GM13977 (cell line): ENCODE results near the gene PASK.

Experiments
- DNase-seq: peaks from one replicate; pipeline ENCODE4 v3.0.0; 2012; ENCODE audit warnings: low spot score
- in situ Hi-C: fragments of 300-500 bp; cut with MboI; formaldehyde crosslinking; loops from one replicate; pipeline ENCODE4 v1.12.0; 2022; ENCODE audit warnings: low sequenced_read_pairs, low pct_unique_long_range_greater_than_20kb, mixed read lengths, inconsistent platforms; ENCODE audit not compliant: unreplicated experiment
- TF ChIP-seq, protein P1 (sequence below): IDR thresholded peaks from 2 replicates; pipeline ENCODE4 v1.5.1; 2012; ENCODE audit warnings: mild to moderate bottlenecking, control low read depth; ENCODE audit not compliant: insufficient read depth; ENCODE audit errors: extremely low read depth, missing control alignments

PASK gene

DNA sequence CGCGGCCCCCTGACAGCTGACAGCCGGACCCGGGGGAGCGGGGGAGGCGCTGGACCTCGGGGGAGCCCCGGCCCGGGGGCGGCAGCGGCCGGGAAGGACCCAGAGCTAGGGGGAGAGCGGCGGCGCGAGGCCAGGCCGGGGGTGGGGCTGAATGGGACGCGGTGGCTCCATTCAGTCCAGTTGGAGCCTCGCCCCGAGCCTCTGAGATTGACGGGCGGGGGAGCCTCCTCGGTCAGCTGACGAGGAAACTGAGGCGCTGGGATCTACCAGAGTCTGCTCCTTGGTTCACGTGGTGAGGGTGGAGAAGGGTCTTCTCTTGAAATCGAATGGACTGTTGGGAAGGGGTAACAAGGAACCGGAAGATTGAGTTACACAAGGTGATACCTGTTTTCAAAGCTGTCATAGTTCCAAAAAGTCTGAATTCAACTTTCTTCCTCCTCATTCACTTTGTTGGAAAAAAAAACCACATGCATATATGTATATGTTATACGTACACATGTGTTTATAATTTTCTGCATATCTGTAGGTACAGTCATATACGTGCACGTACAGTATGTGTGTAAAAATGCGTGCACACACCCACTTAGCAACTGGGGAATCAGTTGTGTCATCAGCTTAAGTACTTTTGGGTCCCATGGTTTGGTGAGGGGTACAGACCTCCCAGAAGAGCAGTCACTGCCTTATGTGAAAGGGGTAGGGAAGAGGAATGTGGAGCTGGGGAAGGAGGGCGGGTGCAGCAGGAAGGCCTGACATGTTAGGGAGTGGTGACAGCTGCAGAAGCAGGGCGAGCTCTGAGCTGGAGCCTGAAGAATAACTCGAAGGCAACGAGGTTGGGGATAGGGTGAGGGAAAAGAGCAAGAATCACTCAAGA, 1.6 kb upstream of the PASK start:
- in situ Hi-C loops: no loop called here
- no peak for DNase-seq
- TF ChIP-seq, protein P1, sequence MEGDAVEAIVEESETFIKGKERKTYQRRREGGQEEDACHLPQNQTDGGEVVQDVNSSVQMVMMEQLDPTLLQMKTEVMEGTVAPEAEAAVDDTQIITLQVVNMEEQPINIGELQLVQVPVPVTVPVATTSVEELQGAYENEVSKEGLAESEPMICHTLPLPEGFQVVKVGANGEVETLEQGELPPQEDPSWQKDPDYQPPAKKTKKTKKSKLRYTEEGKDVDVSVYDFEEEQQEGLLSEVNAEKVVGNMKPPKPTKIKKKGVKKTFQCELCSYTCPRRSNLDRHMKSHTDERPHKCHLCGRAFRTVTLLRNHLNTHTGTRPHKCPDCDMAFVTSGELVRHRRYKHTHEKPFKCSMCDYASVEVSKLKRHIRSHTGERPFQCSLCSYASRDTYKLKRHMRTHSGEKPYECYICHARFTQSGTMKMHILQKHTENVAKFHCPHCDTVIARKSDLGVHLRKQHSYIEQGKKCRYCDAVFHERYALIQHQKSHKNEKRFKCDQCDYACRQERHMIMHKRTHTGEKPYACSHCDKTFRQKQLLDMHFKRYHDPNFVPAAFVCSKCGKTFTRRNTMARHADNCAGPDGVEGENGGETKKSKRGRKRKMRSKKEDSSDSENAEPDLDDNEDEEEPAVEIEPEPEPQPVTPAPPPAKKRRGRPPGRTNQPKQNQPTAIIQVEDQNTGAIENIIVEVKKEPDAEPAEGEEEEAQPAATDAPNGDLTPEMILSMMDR: no peak

DNA sequence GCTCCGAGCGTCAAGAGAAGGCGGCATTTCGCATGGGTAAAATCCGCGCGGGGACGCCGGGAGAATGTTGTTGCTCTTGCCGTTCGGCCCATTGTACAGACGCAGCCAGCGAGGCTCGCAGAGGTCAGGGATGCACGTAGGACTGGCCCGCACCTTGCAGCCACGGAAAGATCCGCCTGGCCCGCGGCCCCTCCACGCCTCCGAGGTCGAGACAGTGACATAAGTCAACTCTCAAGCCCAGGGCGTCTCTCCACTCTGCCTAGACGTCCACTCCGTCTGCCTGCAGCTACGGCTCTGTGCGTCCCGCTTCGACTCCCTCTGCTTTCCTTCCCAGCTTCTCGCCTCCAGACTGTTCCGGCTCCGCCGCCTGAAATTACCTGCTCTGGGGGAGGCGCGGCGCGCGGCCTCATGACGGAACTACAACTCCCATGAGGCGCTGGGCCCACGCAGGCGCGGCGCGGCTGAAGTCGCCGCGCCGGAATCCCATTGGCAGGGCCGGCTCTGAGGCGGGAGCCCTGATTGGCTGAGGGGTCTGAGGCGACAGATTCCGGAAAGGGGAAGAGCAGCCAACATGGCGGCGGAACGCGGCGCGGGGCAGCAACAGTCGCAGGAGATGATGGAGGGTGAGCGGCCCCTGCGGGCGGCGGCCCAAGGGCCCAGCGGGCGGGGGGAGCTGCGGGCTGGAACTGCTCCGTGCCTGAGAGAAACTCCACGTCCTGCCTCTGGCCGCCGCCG, 820 bp upstream of the PASK start, which contains the start of gene PPP1R7:
PPP1R7 (plus strand) TSS at position 543 of the 735 bp plus-strand sequence; CDS start at position 572, 29 bp downstream.
- DNase-seq: peak; percentile 99
- TF ChIP-seq, protein P1: peak; percentile 71
- in situ Hi-C loops: no loop called here

DNA sequence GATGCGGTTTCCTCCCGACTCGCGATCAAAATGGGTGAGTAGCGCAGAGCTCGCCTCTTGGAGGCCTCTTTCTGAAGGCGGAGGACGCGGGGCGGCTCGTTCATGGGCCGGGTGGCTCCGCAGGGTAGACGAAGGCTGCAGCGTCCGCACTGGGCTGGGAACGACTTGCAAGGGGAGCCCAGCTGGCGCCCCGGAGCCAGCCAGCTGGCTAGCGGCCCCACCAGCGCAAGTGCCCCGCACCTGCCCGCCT, 328 bp upstream of the PASK start:
- in situ Hi-C loops: no loop called here
- DNase-seq: no peak
- TF ChIP-seq, protein P1: no peak

DNA sequence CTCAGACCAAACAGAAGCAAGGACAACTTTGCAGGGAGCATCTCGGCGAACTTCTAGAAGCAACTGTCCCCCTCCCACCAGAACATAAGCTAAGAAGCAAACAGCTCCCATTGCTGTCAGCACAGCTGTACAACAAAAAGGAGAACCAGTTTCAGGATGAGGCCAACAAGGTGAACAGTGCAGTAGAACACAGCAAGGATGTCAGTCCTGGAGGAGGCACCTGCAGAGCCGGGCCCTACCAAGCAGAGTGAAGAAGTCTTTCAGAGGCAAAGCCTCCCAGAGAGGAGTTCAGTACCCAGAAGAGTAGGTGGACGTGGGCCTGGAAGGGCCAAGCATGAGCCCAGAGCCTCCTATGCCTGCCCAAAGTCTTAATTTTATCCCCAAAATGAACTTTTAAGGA, 1.0 kb downstream of the PASK start:
- in situ Hi-C loops: no loop called here
- TF ChIP-seq, protein P1: no peak
- no peak for DNase-seq

DNA sequence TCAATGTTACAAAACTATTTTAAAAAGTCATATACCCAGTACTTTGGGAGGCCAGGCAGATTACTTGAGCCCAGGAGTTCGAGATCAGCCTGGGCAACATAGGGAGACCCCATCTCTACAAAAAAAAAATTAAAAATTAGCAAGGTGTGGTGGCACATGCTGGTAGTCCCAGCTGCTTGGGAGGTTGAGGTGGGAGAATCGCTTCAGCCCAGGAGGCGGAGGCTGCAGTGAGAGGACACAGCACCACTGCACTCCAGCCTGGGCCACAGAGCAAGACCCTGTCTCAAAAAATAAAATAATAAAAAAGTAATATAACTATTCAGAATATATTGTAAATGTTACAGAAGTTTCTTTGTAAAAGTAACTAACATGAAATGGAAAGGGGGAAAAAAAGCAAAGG, 1.9 kb downstream of the PASK start:
- no peak for DNase-seq
- TF ChIP-seq, protein P1: no peak
- in situ Hi-C loops: no loop called here

DNA sequence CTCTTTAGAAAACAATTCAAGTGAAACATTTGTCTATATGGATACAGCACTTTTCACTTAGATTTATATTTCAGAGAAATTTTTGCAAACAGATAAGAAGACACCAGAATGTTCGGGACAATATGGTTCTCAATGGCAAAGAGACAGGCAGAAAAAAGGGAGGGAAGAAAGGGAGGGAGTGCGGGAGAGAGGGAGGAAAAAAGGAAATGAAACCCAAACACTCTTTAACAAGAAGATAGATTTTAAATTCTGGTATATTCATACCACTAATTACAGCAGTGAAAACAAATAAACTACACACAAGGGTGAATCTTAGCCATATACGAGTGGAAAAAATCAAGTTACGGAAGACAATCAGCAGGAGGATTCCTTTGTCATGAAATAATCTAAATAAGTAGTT, 3.0 kb downstream of the PASK start:
- TF ChIP-seq, protein P1: no peak
- DNase-seq: no peak
- in situ Hi-C loops: no loop called here
